Tongue (tissue), 2 donors: Measurements from ENCODE around the gene GTF3C2. TPM values are rescaled to one million over a fixed set of nuclear protein-coding genes. Genes with fewer than 3 reads are reported as not detected.

Experiments
- DNase-seq: peaks from one replicate; pipeline ENCODE4 v3.0.0-alpha.2; 2015
- total RNA-seq: library from RNA; depleted of rRNA; stranded (reverse); fragments of >200 nt; gene quantifications from one replicate; pipeline ENCODE4 v1.2.3, GENCODE V29; 2014

The GTF3C2 gene
- total RNA-seq, result 30.3 TPM

- DNase-seq, result peak; percentile 99
These were observed at the start of gene GTF3C2 for GRCh38 chr2:27356382-27357181. TSS of gene GTF3C2 (minus strand) at chr2:27356764. CDS start at chr2:27343554, 13,210 bp downstream.

- no peak for DNase-seq
These were observed 44.0 kb upstream of the GTF3C2 start for GRCh38 chr2:27400348-27401135.

- DNase-seq, result no peak
These were observed 42.4 kb upstream of the GTF3C2 start for GRCh38 chr2:27398962-27399361.

- no peak for DNase-seq
These were observed 36.7 kb upstream of the GTF3C2 start for GRCh38 chr2:27393225-27393624.

DNA sequence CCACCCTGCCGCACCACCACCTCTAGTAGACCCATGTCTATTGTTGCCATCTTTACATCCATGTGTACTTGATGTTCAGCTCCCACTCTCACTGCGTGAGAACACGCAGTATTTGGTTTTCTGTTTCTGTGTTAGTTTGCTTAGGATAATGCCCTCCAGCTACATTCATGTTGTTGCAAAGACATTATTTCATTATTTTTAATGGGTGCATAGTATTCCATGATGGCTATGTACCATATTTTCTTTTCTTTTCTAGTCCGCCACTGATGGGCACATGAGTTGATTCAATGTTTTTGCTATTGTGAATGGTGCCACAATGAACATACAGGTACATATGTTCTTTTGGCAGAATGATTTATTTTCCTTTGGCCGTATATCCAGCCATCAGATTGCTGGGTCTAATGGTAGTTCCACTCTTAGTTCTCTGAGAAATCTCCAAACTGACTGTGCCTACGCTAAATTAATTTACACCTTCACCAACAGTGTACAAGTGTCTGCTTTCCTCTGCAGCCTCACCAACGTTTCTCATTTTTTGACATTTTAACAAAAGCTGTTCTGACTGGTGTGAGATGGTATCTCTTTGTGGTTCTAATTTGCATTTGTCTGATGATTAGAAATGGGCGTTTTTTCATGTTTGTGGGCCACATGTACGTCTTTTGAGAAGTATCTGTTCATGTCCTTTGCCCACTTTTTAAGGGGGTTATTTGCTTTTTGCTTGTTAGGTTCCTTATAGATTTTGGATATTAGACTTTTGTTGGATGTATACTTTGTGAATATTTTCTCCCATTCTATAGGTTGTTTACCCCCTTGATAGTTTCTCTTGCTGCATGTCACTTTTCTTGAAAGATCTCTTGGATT is 34.5 kb upstream of the GTF3C2 start:
- DNase-seq, result no peak

DNA sequence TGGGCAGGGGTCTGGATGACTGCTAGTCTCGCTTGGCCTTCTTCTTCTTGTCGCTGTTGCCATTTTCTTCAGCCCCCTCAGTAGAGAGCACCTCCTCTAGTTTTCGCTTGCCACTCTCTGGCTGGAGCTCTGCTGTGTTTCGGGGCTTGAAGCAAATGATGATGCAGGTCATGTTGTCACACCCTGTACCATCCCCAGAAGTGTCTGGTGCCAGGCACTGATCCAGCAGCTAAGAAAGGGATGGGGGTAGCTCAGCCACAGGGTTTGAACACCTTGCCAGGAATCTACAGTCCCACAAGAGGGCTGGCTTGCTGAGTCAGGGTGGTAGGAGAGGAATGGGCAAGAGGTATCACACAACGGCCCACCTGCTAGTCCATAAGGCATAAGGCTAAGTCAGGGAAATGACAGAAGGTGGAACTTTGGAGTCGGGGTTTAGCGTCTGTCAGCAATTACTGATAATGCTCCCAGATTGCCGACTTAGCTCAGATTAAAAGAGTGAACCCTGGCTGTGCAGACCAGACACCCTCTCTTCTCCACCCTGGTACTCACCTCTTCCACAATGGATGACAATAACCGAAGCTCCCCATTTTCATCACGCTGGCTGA is 25.1 kb upstream of the GTF3C2 start:
- no peak for DNase-seq

DNA sequence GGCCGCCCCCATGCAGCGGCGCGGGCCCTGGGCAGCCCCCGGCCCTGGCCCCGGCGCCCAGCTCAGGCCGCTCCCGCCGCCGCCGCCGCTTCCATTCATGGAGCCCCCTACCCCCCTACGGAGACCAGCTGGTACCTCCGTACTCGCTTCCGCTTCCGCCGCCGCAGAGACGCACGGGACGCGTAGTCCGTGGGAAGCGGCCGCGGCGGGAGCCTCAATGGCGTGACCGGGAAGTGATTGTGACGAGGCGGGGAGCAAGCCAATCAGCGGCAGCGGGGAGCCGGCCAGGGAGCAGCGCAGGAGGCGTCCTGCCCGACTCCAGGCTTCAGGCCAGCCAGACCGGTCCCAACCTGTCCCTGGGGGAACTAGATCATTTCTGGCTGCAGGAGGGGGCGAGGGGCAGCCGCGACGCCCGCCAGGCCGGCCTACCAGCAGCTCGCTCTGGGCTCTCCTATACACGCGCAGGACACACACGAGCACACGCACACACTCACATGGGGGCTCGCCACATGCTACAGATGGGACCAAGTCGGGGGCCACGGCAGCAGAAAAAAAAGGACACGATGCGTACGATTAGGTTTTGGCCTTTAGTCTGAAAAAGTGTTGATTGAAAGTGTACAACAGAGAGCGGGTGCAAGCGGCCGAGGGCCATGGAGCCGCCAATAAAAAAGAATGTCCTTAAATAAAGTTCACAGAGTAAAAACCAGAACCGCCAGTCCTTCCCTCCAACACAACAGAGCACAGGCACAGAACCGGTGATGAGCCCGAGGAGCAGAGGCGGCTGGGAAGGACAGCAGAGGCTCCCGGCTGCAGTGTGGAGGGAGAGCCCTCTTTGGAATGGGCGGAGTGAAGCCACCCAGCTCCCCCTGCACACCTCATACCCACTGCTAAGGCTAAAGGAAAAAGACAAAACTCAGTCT is 24.3 kb upstream of the GTF3C2 start, which contains the start of gene ZNF513:
ZNF513 (minus strand) TSS at position 109 of the 920 bp plus-strand sequence. CDS start 208 bp downstream, outside the sequence.
- DNase-seq, result peak; percentile 99

DNA sequence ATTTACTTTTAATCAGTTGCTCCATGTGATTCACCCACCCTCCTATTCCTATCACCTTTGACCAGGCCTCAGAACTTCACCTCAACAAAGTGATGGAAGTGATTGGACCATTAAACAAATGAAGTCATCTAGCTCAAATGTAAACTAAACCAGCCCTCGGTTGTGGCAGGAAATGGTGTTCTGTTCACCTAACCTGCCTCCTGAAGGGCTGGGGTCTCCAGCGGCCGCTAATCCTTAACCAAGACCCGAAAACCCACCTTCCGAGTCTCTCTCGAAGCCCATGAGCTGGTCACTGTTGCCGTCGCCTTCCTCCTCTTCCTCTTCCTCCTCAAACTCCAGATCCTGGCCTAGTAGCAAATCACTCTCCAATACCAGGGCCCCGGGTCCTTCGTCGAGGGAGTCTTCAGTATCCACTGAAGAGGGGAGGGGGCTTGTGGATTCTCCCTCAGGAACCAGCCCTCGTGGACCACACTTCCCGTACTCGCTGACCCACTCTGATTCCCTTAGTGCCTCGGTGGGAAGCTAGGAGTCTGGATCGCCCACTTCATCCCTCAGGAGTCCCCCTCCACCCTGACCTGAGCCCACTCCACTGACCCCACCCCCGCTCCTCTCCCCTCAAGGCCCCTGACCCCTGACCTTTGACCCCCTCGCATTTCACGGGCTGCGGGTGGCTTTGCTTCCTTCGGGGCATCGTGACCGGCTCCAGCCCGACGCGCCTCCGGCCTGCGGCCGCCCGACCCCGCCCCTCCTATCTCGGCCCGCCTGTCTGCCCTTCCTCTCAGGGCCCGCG is 23.5 kb upstream of the GTF3C2 start:
- DNase-seq, result no peak

- DNase-seq, result no peak
These were observed 22.8 kb upstream of the GTF3C2 start for GRCh38 chr2:27379383-27379835.

GRCh38 chr2:27378809-27379290 is 22.3 kb upstream of the GTF3C2 start:
- no peak for DNase-seq

DNA sequence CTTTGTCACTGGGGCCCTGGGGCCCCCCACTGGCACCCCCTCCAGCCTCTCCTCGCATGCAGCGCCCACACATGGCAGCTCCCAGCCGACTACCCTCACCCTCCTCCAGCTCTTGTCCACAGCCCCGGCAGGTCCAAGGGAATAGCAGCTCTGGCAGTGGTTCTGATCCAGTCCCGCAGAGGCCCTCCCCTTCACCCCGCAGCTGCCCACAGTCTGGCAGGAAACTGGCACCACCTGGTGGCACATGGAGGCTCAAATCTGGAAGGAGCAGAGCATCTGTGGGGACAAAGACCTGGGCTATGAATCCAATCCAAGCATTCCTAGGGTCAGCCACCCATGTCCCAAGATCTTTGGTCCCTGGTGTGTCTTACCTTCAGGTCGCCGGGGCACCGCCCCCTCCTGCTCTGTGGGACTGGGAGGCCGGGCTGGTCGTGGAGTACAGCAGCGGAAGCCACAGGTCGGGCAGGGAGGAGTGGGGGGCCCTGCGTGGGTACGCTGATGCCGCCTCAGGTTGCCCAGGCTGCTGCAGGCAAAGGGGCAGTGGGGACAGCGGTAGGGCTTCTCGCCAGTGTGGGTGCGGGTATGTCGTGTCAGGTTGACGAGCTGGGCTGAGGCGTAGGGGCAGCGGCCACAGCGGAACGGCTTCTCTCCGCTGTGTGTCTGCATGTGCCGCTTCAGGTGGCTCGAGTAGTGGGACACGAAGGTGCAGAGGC is 21.7 kb upstream of the GTF3C2 start:
- DNase-seq, result no peak

- DNase-seq, result no peak
These were observed 21.1 kb upstream of the GTF3C2 start for GRCh38 chr2:27377618-27378095.

- no peak for DNase-seq
These were observed 20.5 kb upstream of the GTF3C2 start for GRCh38 chr2:27376866-27377617.

- no peak for DNase-seq
These were observed 19.7 kb upstream of the GTF3C2 start for GRCh38 chr2:27376151-27376865.

DNA sequence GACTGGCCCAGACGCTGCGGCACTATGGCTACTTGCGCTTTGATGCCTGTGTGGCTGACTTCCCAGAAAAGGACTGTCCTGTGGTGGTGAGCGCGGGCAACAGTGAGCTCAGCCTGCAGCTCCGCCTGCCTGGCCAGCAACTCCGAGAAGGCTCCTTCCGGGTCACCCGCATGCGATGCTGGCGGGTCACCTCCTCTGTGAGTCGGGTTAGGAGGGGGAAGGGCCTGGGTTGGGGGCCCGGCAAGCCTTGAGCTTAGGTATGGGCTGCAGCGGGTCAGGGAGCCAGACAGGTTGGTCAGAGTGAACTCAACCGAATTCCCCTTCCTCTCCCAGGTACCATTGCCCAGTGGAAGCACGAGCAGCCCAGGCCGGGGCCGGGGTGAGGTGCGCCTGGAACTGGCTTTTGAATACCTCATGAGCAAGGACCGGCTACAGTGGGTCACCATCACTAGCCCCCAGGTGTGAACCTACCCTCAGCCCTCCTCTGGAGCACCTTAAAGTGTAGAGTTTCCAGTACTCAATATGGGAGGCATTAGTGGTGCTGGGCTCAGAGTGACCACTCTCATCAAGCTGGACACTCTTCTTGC is 19.0 kb upstream of the GTF3C2 start:
- DNase-seq, result no peak

DNA sequence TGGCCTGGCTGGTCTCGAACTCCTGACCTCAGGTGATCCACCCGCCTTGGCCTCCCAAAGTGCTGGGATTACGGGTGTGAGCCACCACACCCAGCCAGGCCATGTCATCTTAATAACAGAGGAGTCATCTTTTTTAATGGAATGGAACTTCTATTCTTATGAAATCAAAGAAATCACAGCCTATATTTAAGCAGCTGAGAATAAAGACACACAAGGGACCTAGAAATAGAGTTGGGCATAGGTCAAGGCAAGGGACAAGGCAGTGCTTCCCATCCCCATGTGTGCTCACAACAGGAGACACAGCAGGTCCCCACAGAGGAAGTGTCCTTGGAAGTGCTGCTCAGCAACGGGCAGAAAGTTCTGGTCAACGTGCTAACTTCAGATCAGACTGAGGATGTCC is 17.0 kb upstream of the GTF3C2 start:
- no peak for DNase-seq

GRCh38 chr2:27372937-27373336 is 16.4 kb upstream of the GTF3C2 start:
- no peak for DNase-seq
